ENCODE results near the gene DMAP1.

Gene DMAP1

DNA sequence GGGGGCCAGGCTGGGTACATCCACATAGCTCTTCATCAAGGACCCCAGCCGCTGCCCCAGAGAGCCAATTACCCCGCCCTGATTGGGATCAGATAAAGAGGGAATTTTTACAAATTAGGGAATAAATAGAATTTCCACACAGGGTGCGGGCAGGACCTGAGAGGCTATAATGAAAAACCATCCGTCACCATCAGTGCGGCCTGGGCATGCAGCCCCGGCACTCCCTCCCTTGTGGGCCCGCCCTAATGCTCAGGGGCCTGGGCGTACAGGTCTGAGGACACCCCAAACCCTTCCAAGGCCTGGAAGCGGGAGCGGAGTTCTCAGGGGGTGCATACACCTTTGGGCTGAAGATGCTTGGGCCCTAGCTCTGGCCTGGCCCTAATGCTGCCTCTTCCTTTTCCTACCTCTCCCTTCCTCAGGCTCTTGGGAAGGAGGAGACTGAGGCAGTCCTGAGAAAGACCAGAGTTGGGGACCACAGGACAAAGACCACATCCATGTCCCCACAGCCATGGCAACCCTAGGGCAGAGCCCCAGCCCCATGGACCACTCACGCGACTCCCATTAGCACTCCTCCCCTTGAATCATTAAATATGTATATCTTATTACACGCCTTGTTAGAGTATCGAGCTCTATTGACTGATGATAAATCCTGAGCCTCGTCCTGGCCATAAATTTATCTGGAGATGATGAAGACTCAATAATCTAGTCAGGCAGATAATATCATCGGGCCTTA, 16.3 kb downstream of the DMAP1 start:
- DNase-seq: no peak

DNA sequence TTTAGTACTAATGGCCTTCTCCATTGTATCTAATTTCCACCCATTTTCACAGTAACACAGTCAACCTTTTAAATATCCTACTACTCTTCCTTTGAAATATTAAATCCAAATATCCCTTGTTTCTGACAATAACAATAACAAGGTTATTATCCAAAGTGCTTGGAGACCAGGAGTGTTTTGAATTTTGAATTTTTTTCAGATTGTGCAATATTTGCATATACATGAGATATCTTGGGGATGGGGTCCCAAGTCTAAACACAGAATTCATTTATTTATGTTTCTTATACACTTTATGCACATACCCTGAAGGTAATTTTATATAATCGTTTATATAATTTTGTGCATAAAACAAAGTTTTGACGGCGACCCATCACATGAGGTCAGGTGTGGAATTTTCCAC, 17.5 kb downstream of the DMAP1 start:
- no peak for DNase-seq

DNA sequence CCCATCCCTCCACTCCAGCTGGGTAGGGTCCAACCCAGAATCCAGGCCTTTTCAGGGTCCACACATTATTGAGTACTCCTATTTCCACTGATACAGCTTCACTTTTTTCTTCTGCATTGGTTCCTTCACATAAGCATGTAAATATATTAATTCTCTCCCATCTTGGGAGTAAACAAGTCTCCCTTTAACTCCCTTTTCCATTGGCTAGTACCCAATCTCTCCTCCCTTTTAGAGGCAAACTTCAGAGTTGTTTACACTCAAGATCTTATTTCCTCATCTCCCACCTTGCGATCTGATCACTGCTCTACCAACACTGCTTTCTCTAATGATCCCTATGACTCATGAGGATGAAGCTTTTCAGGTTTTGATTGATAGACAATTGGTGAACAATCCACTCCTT, 20.3 kb downstream of the DMAP1 start:
- no peak for DNase-seq

DNA sequence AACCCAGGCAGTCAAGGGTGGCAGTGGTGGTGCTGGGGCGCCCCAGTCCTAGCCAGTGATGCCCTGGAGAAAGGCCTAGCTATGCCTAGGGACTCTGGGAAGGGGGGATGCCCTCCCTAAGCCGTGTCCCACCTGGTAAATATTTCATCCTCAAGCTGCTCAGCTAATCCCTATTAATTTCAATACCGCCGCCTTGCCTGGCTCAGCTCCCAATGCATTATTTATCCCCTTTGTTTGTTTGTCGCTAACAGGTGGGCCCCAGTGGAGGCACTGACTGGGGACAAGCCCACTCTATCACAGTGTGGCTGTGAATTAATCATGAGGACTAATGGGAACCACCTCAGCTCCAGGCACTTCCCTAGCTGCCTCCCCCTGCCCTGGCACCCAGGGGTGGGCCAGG, 22.5 kb downstream of the DMAP1 start:
- no peak for DNase-seq

DNA sequence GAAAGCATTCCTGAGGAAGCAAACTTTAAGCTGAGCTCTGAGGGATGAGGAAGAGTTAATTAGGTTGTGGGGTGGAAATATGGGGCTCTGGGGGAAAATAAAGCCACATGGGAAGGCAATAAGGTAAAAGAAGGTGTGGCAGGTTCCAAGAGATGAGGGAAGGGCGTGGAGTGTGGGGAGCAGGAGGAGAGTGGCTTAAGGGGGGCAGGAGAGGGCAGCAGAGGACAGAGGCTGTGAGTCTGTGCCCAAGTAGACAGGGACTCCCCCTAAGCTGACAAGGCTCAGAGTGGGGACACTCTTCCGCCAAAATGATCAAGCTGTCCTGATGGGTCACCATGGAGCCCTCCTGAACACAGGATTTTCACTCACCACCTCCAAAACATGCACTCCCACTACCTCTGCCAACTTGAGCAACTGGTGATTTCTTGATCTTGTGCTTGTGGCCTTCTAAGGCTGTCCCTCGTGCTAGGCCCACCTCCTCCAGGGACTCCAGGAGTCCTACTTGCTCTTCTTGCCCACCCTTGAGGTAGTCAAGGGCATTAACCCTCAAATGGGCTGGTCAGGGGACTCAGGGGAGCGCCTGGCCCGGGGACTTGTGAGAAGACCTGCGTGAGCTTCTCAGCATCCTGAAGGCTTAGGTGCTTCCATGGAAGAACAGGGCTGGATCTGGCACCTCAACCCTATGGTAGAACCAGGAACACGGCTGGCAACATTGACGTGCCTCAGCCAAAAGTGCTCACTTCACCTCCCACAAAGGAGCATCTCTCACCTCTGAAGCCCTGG, 23.4 kb downstream of the DMAP1 start:
- DNase-seq: no peak

DNA sequence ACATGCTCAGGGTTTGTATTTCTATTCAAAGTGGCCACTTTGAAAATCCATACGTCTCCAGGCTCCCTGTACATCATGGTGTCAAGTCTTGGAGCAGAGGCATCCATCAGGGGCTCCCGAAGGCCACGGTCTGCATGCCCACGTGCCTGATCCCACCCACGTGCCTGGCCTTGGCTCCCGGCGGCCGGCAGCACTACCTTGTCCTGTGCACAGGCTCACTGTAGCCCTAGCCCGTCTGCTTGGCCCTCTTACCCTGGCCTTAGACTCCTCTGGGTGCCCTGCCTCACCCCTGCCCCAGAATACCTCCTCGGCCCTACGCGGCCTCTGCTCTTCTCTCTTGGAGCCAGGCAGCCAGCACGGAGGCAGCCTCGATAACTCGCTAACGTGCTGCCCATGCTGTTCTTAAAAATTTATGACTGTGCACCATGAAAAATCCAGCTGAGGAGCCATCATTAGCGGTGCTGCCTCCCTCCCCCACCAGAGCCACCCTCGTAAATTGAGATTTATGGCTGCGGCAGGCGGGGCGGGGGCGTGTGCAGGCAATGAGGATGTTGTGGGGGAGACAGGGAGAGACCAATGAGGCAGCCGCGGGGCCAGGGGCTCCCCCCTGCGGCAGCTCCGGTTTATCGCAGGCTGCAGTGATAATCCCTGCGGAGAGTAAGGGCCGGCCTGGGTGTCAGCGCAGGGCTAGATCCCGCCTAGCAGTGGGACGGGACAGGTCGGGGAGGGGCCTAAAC, 24.6 kb downstream of the DMAP1 start:
- no peak for DNase-seq

- no peak for DNase-seq
Measured at GRCh38 chr1:44238660-44239059, 25.4 kb downstream of the DMAP1 start.

DNA sequence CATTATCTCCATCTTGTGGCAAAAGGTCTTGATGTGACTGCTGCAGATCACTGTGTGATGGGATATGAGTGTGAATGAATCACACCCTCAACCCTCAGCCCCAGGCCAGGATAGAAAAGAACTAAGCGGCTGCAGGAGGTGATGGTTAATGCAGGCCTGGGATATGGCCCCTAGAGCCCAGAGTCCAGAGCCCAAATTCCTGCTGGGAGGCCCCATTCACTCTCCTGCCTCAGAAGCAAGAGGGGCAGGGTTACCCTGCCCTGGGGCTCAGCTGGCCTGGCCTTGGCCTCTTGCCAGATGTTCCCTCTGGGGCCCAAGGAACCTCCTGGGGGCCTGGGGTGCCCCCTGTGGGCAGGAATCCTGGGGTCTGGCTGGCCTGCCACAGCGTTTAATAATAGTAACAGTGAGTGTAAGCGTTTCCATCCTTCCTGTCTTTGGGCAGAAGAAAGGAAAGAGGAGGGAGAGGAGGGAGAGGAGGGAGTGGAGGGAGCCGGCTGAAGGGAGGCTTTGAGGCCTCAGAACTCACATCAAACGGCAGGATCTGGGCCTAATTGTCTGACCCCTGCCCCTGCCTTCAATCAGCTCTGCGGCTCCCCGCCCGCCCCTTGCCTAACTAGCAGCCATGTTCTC, 26.2 kb downstream of the DMAP1 start:
- no peak for DNase-seq

GRCh38 chr1:44239961-44240371, 26.7 kb downstream of the DMAP1 start:
- no peak for DNase-seq

DNA sequence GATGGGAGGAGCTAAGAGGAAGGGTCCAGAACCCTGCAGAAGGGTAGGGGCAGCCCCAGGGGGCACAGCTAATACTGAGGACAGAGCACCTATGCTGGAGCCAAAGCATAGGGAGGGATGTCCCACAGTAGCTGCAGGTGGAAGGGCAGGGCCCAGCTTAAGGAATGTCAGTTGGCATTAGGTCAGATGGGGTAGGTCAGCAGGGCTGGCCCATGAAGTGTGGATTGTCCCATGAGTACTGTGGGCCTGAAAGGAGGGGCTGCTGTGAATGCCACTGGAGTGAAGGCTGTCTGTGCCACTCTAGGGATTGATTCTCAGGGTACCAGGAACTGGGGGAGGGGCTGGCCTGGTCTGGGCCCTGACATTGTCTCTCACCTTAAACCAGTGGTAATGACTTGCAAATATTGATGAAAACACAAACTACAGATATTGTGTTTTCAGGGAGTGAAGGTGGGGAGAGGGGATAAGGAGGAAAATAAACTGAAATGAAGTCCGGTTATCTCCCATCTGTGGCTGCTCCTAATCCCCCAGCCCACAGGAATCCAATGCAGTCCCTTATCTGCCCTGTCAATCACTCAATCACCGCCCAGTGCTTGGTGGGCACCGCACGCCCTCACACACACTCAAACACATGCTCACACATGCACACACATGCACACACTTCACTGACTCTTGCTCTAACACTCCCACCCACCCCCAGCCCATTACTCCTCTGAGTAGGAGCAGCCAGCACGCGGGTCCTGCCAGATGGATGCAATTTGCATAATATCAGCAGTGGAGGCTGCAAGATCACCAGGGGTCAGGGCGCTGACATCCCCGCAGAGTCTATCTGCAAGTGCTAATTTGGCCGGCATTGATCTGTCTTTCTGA, 27.8 kb downstream of the DMAP1 start:
- DNase-seq: no peak

DNA sequence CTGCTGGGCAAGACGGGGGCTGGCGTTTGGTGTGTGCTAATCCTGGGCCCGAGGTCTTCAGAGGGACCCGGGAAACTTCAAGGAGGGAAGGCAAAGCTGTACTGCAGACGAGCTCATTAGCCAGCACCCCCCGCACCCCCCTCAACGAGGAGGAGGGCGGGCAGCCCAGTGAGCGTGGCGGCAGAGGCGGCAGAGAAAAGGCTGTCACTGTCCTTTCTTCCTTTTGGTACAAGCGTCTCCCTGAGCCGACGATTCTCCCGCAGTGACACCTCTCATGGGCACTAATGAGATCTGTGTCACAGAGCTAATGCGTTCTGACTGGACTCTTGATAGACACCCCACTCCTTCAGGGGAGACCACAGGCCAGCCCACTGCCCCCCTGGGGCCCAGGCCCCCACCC, 29.5 kb downstream of the DMAP1 start:
- DNase-seq: no peak

- no peak for DNase-seq
Measured at GRCh38 chr1:44243782-44244495, 30.7 kb downstream of the DMAP1 start.

GRCh38 chr1:44244986-44245385, 31.7 kb downstream of the DMAP1 start:
- DNase-seq: no peak

DNA sequence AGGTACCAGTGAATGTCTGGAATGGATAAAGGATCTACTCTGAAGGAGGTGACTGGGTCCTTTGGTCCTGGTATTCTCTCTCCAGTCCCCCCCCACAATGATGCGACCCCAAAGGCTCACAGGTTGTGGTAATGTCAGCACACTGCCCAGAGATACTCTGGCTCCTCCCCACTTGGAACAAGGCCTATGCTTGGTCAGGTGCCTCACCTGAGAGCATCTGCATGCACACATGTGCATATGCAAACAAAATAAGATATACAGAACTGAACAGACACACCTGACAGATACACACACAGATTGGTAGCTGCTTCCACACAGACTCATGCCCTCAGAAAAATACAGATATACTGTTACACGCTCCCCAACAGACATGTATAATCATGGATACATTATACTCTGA, 33.5 kb downstream of the DMAP1 start:
- DNase-seq: no peak

DNA sequence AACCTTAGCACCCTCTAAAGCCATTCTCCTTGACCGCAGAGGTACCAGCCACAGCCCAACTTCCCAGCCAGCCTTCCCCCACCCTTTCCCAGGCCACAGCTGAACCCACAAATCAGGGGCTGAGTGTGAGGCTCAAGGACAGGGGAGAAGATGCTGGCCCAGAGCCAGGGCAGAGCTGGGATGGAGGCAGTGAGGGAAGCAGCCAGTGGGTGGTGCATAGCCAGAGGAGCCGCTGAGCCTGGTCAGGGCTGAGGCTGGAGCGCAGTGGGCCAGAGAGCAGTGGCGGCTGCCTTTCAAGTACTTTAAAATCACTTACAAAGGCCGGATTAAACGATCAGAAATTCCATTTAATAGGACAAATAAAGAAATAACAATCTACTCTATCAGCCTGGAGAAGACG, 36.3 kb downstream of the DMAP1 start:
- no peak for DNase-seq

GRCh38 chr1:44250068-44250781, 37.0 kb downstream of the DMAP1 start:
- no peak for DNase-seq

GRCh38 chr1:44251486-44251885, 38.2 kb downstream of the DMAP1 start:
- no peak for DNase-seq

GRCh38 chr1:44251989-44252671, 38.9 kb downstream of the DMAP1 start:
- DNase-seq: no peak

- no peak for DNase-seq
Measured at GRCh38 chr1:44254392-44254910, 41.2 kb downstream of the DMAP1 start.

All from GF-D8 (cell line).